GM18861 (cell line): ENCODE results near the gene PRDM15.

Experiments used
- ATAC-seq: cut with Tn5 transposase; IDR thresholded peaks from one replicate; pipeline ENCODE4 v1.9.1; 2021; ENCODE audit not compliant: unreplicated experiment

PRDM15 gene

DNA sequence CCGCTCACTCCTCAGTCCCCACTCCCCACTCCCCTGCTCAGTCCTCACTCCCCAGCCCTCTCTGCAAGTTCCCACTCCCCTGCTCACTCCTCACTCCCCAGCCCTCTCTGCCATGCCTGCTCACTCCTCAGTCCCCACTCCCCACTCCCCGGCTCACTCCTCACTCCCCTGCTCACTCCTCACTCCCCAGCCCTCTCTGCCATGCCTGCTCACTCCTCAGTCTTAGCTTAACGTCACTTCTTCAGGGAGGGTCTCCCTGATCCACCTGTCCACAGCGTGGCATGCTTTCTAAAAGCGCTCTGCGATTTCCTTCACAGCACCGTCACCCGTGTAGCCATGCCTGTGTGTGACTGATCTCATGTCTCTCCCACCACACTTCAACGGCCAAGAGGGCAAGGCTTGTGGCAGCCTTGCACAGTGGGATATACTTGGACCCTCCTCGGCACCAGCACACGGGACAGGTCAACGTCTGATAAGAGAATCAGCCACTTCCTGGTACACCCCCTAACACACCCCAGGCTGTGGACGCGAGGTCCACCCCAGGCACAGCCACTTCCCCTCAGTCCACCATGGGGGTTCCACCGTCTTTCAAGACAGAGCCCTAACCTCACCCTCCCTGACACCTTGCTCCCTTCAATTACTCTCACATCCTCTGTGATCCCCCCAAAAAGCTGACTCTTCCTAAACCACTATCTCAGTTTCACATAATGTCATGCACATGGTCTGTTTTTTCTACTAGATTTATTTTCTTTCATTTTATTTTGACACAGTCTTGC lies 14.0 kb downstream of the PRDM15 start:
- ATAC-seq: peak; percentile 39

DNA sequence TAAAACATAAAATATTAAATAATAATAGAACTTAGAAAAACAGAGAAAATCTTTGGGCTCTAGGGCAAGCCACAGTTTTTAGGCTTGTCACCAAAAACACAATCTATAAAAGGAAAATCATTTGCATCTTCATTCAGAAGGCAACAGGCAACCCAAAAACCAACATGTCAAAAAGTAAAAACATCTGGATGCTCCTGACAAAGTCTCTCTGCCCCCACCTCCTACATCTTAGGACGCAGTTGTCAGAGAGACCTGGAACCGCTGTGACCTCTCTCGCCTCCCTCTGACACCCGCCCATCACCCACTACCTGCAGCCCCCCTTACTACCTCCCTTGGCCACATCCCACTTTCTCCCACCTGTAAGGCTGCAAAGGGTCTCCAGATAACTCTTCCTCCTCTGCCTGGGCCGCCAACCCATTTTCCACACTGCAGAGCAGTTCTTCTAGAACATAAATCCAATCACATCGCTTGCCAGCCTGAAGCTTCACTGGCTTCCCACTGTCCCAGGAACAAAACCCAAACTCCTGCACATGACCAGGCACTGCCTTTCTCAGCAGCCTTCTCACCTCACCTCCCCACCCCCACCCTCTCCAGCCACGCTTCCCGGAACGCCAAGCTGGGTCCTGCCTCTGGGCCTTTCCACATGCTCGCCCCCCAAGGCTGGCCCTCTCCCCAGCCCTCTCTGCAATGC lies 14.7 kb downstream of the PRDM15 start:
- ATAC-seq: no peak

DNA sequence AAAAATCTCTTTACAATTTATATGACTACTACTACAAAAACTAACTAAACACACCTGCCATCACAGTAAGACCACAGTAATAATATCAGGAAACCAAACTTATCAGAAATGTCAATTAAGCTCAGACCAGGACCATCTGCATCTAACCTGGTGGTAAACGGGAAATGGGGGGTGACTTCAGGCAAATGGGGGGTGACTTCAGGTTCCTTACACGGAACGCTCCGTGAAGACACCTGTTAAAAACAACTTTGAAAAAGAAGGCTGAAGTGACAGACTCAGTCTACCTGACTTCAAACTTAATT lies 15.8 kb downstream of the PRDM15 start:
- no peak for ATAC-seq

DNA sequence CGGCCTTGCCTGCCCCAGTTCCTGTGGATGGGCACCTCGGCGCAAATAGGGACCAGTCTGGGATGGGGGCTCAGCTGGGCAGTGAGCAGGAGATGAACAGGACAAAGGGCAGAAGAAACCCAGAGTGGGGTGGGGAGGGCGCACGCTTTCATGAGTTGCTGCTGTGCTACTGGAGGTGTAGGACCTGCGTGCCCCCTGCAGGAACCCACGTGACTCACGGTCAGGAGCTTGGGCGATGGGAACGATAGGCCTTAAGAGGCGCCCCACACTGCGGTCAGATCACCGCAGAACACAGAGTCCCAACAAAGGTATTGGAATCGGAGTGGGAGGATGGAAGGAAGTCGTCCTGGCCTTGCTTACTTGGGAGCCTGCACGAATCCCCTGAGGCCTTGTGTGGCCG lies 17.2 kb downstream of the PRDM15 start:
- ATAC-seq: no peak

DNA sequence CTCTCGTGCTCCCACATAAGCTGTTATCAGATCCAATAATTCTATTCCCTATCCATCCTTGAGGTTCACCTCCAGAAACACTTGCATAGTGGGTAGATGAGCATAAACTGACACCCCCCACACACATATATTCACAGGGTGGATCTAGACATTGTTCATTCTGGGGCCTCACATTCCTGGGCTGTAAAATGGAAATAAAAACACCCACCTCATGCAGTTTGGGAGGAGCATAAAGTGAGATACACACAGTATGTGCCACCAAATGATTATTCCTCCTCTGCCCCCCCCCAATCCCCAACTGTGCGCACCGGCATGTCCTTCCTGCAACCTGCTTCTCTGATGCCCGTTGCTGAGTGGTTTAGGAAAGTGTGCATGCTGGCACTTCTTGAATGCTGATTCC lies 17.9 kb downstream of the PRDM15 start:
- no peak for ATAC-seq

DNA sequence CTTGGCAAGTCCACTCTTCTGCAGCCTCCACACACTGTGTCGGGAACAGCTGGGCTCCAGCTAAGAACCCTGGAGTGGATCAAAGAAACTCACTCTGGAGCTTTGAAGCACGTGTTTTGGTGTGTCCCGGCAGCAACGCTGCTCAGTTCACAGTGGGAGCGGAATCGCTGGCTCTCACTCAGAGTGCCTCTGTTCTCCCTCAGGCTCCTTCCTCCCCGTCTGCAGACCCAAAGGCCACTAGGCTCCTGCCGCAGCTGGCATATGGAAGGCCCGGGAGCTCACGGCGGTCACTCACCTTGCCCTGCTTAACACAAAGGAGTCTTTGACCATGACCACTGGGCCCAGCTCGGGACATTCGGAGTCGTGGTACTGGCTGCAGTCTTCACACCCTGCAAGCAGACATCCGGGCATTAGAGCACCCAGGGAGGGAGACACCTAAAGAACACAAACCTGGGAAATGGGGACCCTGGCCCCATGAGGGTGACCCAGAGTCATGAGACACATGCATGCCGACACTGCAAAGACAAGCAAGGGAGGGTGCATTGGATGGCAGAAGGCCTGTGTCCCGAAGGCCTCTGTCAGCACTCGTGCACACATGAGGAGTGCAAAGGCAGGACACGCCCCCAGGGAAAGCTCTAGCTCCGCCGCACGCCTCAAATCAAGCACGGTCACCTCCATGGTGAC lies 19.7 kb downstream of the PRDM15 start:
- no peak for ATAC-seq

DNA sequence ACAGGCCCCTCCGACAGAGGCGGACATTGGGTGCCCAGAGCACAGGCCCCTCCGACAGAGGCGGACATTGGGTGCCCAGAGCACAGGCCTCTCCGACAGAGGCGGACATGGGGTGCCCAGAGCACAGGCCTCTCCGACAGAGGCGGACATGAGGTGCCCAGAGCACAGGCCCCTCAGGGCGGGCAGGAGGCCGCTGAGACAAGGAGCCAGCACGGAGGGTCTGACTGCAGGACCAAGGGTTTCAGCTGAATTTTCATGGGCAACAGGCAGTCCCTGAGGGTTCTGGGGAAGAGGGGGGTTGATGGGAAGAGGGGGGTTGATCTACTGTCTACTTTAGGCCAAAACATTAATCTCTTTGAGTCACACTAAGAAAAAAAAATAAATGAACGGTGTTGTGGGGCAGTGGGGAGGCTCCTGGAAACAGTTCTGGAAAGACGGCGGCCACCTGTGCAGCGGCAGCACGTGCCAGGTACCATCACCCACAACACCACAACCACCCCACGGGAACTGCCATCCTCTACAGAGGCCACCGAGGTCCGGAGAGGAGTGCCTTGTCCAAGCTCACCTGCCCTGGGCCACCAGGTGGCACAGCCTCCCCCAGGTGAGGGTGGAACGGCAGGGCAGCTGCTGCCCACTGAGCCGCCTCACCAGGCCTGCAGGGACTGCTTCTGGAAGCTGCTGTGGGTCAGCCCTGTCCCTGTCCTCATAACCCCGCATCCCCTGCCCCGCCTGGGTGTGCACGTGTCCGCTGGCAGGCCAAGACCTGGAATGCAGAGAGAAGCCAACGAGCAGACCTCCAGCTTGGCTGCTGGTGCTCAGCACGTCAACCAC lies 20.5 kb downstream of the PRDM15 start:
- no peak for ATAC-seq

DNA sequence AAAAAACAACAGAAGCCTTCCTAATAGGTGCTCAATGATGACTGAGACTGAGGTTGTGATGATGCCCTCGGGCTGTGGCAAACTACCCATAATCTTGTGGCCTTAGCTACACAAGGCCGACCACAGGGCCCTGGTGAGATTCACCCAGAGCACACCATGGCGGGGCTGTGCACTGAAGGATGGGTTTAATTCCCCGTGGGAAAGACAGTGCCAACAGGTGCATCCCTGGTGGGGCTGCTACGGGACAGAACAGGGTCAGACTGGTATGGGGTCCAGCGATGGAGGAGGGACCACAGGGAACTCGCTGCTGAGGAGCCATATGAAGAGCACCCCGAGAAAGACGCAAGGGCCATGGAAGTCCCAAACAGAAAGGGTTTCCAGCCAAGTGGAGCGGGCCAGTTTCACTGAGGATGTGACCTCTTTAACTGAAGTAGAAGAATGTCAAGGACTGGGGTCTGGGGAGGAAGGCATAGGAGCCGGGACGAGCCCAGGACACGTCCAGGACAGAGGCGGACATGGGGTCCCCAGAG lies 21.3 kb downstream of the PRDM15 start:
- no peak for ATAC-seq

DNA sequence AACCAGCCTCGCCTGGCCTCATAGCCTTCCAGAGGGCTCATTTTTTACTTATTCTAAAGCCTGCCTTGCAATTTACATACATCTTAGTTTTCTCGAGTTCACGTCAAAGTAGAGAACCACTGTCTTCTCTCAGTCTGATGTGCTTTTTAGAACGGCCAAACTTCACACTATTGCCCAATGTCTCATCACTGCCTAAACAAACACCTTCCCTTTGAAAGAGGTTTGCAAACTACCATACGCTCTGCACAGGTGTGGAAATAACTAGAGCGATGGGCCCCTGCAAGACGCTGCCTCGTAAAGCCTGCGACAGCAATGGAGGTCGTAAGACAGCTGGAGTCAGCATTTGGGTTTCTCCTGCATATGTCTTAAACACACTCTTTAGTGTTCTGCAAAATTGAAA lies 22.6 kb downstream of the PRDM15 start:
- no peak for ATAC-seq

DNA sequence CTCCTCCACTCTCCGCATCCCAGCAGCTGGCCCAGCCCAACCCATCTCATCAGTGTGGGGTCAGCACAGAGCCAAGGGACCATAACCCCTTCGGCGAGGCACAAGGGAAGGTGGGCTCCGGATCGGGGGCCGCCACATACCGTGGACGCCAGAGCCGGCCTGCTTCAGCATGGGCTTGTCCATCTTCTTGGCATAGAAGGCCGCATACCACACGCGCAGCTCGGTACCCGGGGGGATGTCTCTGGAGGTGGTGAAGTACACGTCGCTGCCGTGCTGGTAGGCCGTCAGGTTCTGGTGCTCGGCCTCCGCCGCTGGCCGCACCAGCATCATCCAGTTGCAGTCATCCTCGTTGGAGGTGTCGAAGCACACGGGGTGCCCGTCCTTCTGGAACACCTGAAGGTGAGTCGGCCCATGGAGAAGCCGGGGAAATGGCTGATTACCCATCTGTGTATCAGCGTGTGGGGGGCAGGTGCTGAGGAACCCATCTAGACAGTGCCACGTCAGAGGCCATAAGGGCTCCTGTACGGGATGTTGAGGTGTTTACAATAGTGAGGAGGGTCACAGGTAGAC lies 24.6 kb downstream of the PRDM15 start:
- no peak for ATAC-seq

DNA sequence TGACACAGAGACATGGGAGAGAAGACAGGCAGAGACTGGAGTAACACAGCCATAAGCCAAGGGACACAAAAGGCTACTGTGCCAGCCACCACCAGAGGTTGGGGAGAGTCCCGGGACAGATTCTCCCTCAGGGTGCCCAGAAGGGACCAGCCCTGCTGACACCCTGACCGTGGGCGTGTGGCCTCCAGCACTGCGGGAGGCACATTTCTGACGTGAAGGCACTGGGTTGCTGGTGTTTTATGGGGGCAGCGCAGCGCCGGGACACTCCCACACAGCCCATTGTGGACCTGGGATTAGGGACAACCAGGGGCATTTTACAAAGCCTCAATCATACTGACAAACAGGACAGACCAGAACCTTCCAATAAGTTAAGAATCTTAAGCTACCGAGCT lies 26.2 kb downstream of the PRDM15 start:
- ATAC-seq: no peak

DNA sequence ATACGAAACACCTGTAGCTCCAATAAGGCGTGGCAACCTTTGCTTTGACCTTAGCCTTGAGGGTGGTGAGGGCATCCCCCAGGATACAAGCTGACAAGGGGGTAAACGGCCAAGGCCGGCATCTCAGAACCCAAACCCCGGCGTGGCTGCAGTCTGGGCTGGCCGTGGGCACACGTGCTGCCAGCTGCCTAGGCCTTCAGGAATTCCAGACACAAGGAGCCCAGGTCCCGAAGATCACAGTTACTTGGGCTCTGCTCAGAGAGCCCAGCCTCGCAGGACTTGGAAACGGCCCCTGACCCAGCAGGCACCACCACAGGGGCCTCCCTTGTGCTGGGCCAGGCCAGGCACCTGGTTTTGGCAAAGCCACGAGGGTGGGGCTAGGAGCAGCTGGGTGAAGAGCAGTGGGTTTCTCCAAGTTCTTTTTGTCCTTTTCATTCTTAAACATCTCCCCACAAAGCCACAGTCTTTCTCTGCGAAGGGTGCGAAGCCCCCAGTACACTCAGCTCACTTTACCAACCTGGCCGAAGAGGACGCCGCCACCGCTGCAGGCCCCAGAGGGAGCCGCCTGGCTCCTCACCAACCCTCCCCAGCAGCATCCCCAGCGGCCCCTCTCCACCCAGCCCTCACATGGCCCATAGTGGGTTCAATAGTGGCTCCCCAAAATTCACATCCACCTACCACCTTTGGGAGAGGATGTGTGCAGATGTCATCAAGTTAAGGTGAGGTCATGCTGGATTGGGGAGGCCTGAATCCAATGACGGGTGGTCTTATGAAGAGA lies 26.8 kb downstream of the PRDM15 start:
- ATAC-seq: no peak

DNA sequence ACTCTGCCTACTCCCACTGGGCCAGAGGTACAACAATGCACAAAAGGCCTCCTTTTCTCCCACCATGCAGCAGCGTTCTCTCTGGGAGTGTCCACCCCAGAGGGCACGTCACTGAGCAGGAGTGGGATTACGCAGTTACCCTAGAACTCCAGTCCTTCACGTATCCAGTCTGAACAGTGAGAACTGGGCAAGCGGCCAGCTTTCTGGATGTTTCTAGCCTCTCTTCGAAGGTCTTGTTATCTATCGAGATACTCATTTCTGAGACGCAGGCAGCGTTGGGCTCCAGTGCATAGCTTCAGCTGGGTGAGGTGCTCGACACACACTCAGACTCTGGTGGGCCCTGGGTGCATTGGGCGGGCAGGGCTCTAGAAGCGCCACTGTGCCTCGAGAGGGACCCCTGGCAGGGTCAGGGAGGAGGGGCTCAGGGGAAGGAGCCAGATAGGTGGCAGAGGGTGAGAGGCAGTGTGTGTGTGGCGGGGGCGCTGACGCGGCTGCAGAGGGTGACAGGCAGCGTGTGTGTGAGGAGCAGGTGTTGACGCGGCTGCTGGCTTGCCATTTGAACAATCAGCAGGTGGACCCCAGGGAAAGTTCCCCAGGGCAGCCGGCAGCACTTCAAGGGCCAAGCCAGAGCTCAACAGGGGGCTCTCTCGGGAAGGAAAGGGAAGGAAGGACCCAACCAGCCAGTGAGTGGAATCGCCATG lies 27.9 kb downstream of the PRDM15 start:
- ATAC-seq: no peak

DNA sequence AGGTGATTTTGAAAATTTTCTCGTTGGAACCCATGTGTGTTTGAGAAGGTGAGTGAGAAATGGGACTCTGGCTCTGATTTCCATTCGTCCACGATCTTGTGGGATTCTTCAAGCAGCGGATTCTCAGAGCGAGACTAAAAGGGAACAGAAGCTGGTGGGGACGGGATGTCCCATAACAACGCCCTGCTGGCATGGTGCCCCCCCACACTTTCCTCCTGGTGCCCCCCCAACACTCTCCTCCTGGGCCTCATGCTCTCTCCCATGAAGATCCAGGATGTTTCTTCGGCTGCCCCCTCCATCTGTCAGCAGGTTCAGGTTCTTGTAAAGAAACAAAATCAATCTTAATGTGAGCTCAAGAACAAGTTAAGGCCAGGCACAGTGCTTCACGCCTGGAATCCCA lies 29.1 kb downstream of the PRDM15 start:
- no peak for ATAC-seq

DNA sequence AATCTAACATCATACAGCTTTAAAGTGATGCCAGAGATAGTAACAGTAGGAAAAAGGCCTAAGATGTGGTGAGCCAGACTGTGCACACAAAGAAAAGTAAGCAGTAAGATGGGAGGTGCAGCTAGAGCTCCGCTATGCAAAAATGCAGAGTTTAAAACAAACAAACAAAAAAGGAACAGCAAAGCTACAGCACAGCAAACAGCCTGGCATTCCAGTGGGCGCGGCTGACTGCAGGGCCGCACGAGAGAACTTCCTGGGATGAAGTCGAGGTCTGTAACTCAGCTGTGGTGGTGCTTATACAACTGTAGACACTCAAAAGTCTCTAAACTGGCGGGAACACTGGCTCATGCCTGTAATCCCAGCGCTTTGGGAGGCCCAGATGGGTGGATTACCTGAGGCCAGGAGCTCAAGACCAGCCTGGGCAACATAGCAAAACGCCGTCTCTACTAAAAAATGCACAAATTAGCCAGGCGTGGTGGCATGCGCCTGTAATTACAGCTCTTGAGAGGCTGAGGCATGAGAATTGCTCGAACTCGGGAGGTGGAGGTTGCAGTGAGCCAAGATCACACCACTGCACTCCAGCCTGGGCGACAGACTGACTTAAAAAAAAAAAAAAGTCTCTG lies 30.1 kb downstream of the PRDM15 start:
- ATAC-seq: no peak

DNA sequence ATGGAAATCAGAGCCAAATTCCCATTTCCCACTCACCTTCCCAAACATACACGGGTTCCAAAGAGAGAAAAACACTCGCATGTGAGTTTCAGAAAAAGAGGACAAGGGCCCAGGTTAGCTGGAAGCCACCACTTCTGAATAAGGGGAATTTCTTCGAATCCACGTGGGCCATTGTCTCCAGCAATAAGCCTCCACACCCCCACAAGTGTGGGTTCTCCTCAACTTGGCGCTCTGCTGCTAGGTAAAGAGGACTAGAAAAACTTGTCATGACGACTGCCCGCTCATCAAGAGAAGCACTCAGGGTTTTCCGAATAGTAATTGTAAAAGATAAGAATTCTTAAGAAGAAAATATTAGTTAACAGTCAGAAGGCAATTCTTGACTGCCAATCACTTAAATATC lies 30.6 kb downstream of the PRDM15 start:
- no peak for ATAC-seq

DNA sequence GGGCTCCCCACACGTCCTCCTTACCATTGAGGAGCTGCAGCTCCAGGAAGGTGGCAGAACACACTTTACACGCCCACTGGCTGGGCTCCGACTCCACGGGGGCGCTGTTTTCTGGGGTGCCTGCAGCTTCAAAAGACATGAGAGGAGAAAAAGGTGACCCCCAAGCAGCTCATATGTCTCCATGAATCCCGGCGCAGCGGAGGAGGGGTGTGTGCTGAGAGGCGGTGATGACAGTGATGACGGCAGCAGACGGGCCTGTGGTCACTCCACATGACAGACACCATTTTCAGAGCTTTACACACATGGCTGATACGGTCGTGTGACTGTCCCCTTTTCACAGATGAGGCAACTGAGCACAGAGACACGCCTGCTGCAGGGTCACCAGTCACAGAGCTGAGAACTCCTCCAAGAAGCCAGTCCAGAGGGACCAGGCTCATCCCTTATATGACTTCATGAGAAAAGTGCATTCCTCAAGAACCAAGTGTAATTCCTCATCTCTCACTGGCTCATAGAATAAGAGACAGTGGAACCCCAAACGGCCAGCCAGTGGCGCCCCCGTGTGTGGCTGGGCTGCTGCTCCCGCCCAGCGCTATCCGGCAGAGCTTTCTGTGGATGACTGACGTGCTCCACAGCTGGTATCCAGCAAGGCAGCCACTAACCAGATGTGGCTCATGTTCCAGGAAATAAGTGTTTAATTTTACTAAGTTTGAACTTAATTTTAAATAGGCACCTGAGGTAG lies 31.9 kb downstream of the PRDM15 start:
- no peak for ATAC-seq

DNA sequence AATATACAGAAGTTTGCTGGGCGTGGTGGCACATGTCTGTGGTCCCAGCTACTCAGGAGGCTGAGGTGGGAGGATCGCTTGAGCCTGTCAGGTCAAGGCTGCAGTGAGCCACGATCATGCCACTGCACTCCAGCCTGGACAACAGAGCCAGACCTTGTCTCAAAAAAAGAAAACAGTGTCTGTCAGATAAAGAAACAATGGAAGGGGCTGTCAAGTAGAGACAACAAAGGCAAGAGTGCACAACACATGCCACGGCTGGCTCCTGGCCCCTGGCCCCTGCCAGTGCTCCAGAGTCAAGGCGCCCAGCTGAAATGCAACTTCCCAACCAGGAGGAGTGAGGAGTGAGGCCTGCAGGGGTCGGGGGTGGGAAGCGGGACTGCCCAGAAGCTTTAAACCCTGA lies 32.6 kb downstream of the PRDM15 start:
- no peak for ATAC-seq

DNA sequence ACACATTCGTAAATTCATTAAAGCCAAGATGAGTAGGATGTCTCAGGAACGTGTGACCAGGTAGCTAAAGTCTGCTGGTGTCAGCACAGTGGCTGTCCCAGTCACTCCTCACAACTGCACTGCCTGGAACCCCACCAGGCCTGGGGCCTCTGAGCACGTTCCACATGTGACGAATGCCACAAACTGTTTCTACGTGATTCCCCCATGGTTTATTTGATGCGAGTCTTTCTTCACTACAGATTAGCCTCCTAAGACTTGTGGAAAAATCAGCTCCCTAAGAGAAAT lies 33.2 kb downstream of the PRDM15 start:
- no peak for ATAC-seq
